ENCODE data around the gene TSACC.
"Not testable (repeated sequence)": the region's sequence is repeated elsewhere in the genome, so short reads cannot be mapped to it uniquely, and the experiment has no call there.

Gene TSACC

DNA sequence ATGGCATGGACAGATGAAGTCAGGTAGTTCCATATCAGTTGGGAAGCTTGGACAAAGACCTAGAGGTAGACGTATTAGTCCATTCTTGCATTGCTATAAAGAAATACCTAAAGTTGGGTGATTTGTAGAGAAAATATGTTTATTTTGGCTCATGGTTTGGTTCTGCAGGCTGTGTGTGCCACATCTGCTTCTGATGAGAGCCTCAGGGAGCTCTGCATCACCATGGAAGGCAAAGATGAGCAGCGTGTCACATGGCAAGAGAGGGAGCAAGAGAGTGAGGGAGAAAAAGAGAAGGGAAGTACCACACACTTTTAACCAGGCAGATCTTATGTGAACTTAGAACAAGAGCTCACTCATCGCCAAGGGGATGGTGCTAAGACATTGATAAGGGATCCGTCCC lies 9.0 kb downstream of the TSACC start:
- no peak for DNase-seq

DNA sequence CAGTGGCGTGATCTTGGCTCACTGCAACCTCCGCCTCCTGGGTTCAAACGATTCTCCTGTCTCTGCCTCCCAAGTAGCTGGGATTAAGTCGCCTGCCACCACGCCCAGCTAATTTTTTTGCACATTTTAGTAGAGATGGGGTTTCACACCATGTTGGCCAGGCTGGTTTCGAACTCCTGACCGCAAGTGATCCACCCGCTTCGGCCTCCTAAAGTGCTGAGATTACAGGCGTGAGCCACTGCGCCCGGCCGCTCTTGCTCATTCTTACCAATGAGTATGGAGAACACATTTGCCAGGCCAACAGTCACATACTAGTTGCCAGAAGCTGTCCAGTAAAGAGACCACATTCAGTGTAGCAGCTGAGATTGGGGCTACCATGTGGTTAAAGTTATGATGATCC lies 14.2 kb downstream of the TSACC start:
- not testable (repeated sequence) for DNase-seq

DNA sequence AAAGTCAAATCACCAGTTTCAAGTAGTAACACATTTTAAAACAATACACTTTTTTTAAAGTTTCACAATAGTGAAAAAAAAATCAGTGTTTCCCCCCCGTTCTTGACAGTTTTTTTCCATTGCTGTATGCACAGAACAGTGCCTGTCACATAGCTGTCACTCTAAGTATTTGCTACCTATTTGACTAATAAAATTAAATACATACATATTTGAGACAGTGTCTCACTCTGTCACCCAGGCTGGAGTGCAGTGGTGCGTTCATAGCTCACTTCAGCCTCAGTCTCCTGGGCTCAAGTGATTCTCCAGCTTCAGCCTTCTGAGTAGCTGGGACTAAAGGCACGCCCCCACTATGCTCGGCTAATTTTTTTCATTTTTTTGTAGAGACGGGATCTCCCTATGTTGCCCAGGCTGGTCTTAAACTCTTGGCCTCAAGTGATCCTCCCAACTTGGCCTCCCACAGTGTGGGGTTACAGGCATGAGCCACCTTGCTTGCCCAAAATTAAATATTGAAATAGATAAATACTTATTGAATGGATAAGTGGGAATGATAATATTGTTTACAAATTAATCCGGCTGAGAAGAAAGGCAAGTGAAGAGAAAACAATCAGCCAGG lies 18.0 kb downstream of the TSACC start:
- DNase-seq = no peak

DNA sequence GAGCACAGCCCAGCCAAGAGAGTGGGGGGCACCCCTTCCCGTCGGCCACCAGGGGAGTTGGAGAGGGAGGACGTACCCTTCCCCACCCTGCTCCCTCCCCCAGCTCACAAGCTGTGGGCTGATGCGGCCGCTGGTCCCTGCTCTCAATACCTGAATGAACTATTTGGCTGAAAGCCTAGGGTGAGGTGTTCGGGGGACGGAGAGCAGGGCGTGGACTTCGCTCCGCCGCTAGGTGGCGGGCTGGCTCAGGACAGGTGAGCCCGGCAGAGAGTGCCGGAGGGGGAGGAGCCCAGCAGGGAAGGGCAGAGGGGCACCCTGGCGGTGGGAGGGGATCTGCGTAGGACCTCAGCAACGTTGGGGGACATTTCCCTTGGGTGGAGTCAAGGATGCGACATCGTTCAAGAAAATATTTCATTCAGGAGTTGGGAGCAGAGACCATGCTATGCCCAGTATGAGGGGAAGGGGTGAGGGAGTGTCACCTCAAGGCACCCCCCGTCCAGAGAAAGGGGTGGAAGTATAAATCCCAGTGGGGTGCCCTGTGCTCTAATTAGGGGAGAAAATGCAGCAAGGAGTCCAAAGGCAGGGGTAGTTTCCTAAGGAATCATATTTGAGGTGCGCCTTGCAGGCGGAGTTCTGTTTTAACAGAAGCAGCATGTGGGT lies 18.7 kb downstream of the TSACC start:
- peak; percentile 70 for DNase-seq

DNA sequence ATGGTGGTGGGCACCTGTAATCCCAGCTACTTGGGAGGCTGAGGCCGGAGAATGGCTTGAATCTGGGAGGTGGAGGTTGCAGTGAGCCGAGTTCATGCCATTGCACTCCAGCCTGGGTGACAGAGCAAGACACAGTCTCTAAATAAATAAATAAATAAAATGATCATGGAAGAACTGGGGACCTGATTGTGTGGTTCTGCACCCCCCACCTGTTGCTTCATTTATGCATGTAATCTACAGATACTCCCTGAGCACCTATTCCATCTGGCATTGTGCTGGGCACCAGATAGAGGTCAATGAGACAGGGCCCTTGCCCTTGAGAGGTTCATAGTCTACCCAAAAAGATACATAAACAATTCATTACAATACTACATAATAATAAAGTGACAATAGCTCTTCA lies 19.7 kb downstream of the TSACC start:
- DNase-seq = no peak

DNA sequence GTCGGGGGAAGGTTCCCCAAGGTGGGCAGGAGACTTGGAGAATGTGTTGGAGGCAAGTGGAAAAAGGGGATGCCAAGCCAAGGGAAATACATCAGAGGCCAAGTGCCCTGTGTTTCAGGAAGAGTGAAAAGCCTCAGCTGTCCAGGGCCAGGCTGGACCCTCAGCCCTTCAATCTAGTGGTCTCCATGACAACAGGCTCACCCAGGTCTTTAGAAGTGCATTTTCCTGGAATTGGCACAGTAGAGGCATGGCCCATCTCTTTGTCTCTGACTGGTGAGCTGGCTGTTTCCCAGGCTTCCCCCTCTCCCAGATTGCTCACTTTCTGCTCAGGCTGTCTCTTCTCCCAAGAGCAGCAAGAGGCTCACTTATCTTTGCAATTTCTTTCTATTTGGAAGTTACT lies 20.3 kb downstream of the TSACC start:
- DNase-seq = no peak

DNA sequence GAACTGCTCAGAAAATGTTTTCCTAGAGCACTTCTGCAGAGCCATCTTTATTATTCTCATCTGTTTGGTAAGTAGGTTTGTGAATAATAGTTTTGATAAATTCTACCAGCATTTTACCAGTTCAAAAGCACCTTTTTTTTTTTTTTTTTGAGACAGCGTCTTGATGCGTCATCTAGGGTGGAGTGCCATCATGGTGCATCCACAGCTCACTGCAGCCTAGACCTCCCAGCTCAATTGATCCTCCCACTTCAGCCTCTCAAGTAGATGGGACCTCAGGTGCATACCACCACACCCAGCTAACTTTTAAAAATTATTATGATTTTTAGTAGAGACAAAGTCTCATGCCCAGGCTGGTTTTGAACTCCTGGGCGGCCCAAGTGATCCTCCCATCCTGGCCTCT lies 20.9 kb downstream of the TSACC start:
- DNase-seq = no peak

DNA sequence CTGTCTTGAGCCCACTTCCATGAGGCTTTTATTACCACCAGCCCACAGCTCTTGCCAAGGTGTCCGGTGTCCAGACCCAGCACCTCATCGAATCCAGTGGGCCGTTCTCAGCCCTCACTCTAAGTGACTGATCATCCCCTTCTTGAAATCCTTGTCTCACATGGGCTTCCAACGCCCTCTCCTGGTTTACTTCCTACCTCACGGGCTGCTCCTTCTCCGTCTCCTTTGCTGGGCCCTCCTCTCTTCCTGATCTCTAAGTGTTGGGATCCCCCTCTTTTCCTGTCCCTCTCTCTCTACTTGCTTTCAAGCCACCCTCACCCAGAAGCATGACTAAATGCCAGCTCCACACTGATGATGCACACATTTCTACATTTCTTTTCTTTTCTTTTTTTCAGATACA lies 21.6 kb downstream of the TSACC start:
- DNase-seq = no peak

DNA sequence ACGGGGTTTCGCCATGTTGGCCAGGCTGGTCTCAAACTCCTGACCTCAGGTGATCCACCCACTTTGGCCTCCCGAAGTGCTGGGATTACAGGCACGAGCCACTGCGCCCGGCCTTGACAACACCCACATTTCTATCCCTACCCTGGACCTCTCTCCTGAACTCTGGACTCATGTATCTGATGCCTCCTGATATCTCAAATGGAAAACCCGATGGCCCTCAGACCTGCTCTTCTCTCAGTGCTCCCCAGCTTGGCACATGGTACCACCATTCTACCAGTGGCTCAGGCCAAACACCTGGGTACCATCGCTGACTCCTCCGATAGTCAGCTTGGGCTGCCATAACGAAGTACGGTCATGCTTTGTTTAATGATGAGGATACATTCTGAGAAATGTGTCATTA lies 22.2 kb downstream of the TSACC start:
- no peak for DNase-seq

DNA sequence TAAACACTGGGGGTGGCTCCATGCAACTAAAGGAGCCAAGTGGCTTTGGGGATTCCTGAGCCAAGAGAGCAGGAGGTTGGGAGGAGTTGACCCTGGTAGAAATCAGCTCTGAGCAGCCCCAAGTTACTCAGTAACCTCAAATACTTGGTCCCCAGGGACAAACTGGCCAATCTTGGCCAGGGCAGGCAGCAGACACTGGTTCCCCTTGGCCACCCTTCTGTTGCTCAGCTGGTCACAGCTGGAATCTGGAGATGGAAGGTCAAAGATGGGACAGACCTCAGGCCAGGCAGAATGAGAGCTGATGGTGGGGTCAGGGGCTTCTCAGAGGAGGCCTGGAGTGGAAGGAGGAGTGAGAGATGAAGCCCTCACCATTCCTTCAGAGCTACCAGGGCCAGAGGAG lies 27.4 kb downstream of the TSACC start:
- no peak for DNase-seq

DNA sequence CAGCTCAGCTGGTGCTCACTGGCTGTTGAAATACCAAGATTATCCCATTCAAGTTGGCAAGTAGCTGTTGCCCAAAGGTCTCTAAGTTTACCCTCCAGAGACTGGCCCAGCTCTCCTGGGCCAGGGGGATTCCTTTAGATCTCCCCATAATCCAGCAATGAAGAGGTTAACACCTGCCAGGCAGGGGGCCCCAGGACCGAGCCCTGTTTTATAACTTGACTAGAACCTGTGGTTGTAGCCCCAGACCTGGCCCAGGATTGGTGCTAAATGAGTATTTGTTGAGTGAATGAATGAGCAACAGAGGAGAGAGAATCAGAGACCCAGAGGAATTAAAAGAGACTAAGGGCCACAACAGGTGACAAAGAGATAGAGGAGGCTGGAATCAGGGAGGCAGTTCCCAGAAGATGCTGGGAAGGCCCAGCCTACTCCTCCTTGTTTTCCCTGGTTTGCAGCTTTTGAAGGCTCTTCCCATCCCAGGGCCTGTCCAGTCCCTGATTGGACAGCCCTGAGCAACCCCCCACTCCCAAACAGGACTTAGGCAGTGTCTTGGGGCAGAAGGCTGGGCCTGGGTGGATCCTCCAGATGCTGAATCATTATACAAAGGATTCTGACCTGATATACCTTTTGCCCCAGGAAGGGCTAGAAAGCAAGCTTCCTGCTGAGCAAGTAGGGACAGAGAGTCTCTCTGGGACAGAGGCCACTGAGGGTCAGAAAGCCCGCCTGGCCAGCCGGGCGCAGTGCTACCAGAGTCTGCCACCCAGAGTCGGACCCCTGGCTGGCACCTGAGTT lies 28.2 kb downstream of the TSACC start:
- no peak for DNase-seq

DNA sequence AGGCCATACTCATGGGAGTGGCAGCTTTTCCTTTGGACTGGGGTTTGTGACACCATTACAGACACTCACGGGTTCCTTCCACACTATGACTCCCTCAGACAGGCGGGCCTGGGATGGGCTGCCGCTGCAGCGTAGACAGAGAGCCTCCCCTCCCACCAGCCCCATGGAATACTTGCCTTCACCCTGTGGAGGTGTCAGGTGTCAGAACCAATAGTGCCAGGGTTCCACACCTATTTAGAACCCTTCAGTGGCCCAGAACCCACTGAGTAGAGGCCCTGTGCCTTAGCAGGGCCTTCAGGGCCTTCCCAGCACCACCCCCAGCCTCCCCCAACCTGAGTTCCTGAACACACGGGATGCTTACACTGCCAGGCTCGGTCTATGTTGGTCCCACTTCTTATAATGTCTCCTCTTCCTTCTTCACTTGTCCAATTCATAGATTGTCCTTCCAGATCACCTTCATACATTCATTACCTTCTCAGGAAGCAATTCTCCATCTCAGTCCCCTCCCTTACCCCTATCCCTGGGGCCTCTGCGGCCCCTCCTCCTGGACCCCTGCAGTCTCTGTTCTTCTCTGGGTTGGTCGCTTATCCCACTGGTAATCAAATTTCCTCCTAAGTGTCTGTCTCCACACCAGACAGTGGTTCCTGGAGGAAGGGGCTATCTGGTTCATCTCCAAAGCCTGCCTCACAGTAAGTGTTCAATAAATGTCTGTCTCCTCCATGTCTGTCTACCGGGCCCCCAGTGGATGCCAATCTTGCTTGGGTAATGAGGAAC lies 29.2 kb downstream of the TSACC start:
- DNase-seq = no peak

DNA sequence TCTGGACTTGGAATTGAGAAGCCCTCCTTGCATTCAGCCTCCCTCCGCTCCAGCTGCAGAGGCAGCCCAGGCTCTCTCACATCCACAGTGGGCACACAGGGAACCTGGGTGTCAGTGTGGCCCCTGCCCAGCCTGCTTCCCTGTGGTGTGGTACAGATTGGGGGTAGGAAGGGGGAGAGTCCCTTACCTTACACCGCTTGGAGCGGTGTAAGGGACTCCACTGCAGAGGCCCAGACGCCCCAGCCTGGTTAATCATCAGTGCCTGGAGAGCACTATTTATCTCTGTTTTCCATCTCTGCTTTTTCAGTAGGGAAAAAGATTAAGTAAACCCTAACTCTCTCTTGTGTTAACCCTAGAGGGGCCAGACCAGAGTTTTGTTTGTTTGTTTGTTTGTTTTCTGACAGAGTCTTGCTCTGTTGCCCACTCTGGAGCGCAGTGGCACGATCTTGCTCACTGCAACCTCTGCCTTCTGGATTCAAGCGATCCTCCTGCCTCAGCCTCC lies 29.9 kb downstream of the TSACC start:
- no peak for DNase-seq

DNA sequence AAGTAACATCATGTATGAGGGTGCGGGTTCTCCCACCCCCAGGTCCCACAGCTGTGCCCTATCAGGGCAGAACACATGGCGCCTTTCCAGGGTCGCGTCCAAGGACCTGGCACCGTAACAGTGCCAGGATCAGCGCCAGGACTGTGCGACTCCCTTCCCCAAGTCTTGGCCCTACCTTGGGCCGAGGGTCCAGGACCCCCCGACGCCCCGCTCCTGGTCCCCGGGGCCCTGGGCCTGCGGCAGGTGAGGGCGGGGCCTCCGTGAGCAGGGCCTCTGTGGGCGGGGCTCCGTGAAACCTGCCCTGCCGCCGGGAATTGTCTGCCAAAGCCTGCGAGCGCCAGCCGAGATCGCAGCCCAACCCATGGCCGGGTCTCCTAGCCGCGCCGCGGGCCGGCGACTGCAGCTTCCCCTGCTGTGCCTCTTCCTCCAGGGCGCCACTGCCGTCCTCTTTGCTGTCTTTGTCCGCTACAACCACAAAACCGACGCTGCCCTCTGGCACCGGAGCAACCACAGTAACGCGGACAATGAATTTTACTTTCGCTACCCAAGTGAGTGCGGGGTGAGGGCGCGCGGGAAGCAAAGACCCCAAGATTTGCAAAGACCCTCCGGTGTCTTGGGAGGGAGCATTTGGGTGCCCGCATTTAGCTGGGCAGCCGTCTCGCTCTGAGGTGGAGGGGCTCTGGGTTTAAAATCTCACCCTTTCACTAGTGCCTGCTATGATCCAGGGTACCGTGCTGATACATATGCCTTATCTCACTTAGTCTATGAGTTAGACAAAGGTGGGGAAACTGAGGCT lies 30.8 kb downstream of the TSACC start, which contains the start of gene RHBG:
Gene RHBG (plus strand): TSS at position 323 of the 796 bp plus-strand sequence. CDS start 39 bp downstream, at position 362.
- peak; percentile 24 for DNase-seq

DNA sequence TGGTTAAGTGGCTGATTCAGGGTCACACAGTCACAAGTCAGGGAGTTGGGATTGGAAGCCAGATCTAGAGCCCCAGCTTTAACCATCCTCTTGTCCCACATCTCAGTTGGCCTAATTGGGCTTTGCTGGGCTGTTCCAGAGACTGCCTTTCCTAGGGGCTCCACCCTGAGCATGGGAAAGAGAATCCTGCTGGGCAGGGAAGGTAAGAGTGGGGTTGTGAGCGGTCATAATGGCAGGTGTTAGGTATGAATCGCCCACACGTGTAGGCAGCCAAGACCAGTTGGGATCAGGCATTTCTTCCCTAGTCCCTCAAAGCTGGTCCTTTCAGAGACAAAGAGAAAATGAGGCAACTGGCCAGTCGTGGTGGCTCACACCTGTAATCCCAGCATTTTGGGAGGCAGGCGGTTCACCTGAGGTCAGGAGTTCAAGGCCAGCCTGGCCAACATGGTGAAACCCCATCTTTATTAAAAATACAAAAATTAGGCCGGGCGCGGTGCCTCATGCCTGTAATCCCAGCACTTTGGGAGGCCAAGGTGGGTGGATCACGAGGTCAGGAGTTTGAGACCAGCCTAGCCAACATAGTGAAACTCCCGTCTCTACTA lies 31.5 kb downstream of the TSACC start:
- not testable (repeated sequence) for DNase-seq

DNA sequence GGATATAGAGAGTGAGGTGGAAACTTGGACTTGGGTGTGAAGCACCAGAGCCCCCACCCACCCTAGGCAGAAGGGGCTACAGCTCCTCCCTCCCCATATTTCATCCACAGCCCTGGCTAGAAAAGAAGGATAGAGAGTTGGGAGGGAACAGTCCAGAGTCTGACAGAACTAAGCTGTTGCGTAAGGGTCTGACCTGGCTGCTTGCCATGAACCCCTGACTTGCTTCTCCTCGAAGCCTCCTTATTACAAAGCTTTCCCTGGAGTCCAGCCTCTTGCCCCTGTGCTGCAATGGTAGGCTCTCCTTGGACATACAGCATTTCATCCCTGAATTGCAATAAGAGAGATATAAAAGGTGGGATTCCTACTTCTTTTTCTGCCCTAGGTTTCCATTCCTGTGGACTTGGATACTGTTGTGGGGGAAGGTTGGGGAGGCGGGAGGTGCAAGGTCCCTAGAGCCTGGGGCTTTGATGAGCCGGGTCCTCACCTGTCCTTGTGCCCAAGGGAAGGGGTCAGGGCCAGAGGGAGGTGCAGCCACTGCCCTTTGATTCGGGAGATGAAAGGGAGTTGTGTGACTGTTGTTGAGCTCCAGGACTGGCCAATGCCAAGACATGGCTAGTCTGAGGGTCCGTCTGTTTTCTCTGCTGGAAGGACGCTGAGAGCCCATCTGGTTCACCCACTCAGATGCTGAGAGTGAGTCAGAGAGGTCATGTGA lies 33.4 kb downstream of the TSACC start:
- DNase-seq = no peak

DNA sequence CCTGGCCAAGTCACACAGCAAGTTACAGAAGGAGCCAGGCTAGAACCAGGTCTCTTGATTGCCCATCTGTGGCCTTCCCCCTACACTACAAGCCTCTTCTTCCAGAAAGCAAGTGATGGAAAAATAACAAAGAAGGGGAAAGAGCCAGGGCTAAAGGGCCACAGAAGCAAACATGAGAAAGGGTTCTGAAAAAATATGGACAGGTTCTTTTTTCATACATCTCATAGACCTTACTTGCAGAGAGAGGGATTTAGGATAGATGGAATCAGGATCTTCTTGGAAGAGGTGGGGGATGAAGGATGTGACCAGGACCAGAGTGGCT lies 33.9 kb downstream of the TSACC start:
- DNase-seq = no peak

DNA sequence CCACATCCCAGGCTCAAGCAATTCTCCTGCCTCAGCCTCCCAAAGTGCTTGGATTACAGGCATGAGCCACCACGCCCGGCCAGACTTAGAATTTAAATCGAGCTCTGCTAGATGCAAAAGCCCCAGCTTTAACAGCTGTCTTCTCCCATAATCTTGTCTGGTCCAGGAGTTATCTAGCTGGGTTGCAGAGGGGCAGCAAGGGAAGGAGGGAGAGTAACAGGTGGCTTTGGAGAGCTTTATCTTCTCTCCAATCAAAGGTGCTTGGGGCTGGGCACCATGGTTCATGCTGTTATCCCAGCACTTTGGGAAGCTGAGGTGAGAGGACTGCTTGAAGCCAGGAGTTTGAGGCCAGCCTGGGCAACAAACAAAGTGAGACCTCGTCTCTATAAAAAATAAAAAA lies 34.5 kb downstream of the TSACC start:
- no peak for DNase-seq

DNA sequence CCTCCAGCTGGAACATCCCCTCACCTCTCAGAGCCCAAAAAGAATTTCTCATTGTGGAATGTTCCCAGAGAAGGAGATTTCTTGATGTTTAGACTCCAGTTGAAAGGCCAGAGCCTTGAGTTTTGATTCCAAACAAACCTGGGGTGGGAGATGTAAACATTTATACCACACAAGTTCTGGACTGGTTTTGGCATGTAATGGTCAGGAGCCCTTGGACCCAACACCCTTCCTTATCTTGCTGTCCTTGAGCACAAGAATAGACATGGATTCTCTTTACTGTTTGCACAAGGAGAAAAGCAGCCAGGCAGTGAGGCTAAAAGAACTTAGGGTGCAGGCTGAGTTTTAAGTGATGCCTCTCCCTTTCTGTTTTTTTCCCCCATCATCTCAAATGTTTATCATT lies 35.2 kb downstream of the TSACC start:
- DNase-seq = no peak

DNA sequence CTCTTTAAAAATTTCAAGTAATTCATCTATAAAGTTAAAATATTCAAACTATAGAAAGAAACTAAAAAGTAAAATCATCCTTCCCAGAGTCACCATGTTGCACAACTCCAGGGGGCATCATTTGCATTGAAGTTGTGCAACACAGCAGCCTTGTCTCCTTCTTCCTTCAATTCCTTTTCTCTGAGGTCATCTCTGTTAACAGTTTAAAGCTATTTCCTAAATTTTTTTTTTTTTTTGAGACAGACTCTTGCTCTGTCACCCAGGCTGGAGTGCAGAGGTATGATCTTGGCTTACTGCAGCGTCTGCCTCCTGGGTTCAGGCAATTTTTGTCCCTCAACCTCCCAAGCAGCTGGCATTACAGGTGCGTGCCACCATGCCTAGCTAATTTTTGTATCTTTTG lies 37.8 kb downstream of the TSACC start:
- no peak for DNase-seq

Measured in stimulated activated CD4-positive, alpha-beta T cell treated with anti-CD3 and anti-CD28 coated beads, Interleukin-4, amount 100 ng/mL, for 1 hour (primary cell).